SK-N-SH treated with all-trans-retinoic acid at 6 μM for 48 hours (cell line): ENCODE measurements around the gene FAM120A.

Experiments
- CREB5 ChIP-seq: fragments of 250-450 bp; sonication (Bioruptor Pico); IDR thresholded peaks from 2 replicates; pipeline ENCODE4 v1.5.1; 2020; ENCODE audit warnings: low read depth, mild to moderate bottlenecking, moderate library complexity
- ZFP30 ChIP-seq: fragments of 450-650 bp; formaldehyde crosslinking; IDR thresholded peaks from 2 replicates; pipeline ENCODE4 v1.5.0; 2022; ENCODE audit warnings: mild to moderate bottlenecking, moderate library complexity

DNA sequence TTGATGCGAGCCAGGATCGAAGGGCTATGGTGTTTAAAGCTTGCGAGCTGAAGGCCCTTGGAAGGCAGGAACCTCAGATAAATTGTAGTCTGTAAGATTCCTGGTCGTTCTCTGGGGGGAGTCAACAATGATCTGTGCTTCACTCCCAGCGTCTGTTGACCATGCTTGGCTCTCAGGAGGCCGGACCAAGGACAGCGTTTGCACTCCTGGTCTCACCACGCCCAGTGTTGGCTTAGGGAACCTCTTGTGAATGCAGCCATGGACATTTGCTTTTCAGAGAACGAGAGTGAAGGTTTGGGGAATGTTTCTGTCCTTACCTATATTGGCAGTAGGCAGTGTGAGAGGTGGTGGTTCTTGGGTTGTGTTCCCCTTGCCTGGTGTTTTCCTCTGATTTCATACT is 62.1 kb downstream of the FAM120A start:
- TF ChIP-seq ZFP30 (CRISPR knock-in tag) (no peak), CREB5 (CRISPR knock-in tag) (no peak)
